Uterus (tissue), 2 donors: ENCODE data around the gene EFHC2.

Source experiments
- POLR2A ChIP-seq, 2 donors: fragments of 450-650 bp; IDR thresholded peaks; one replicate each; pipeline ENCODE4 v1.6.1; 2016; ENCODE audit warnings: antibody characterized with exemption in 2 of 2, mild to moderate bottlenecking in 1 of 2, moderate library complexity in 1 of 2
- TF ChIP-seq, protein P1 (sequence below), 4 experiments: fragments of 200-600 bp in 2 of 4; fragments of 450-650 bp in 2 of 4; sonication (generic) in 2 of 4; IDR thresholded peaks; one replicate each; pipeline ENCODE4 v1.5.1; 2016 to 2019; ENCODE audit warnings: antibody characterized with exemption in 4 of 4, mild to moderate bottlenecking in 2 of 4, moderate library complexity in 1 of 4

DNA sequence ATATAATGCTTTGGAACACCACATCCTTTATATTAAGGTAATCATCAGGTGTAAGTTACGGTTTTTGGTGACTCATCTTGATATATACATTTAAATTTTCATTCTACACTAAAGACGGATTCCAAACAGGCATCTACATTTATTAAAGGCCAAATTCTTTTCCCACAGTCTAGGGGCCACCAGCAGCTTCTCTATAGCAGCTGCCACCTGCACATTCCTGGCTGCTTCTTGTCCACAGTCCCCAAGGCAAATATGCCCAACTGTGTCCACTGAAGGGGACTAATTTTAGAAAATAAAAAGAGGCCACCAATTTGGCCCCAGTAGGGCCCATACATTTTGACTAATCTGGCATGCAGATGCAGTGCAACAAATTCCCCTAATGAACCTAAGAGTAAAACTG lies 96.6 kb downstream of the EFHC2 start:
- TF ChIP-seq POLR2A (IDR thresholded peaks at IDR 0.05): no peak
- TF ChIP-seq, protein P1, sequence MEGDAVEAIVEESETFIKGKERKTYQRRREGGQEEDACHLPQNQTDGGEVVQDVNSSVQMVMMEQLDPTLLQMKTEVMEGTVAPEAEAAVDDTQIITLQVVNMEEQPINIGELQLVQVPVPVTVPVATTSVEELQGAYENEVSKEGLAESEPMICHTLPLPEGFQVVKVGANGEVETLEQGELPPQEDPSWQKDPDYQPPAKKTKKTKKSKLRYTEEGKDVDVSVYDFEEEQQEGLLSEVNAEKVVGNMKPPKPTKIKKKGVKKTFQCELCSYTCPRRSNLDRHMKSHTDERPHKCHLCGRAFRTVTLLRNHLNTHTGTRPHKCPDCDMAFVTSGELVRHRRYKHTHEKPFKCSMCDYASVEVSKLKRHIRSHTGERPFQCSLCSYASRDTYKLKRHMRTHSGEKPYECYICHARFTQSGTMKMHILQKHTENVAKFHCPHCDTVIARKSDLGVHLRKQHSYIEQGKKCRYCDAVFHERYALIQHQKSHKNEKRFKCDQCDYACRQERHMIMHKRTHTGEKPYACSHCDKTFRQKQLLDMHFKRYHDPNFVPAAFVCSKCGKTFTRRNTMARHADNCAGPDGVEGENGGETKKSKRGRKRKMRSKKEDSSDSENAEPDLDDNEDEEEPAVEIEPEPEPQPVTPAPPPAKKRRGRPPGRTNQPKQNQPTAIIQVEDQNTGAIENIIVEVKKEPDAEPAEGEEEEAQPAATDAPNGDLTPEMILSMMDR (IDR thresholded peaks at IDR 0.05): no peak
